HEK293 (cell line): ENCODE data around the gene C6orf47.

Source experiments
- BCL6B ChIP-seq: fragments of 450-650 bp; formaldehyde crosslinking; IDR thresholded peaks from 2 replicates; pipeline ENCODE4 v1.5.1; 2017; ENCODE audit warnings: missing biosample characterization, missing genetic modification characterization
- ELK4 ChIP-seq: IDR thresholded peaks from 2 replicates; pipeline ENCODE4 v1.6.1; 2011; ENCODE audit warnings: mild to moderate bottlenecking, low read depth, low read length, borderline replicate concordance
- GFI1B ChIP-seq: fragments of 450-650 bp; formaldehyde crosslinking; IDR thresholded peaks from 2 replicates; pipeline ENCODE4 v1.5.1; 2016; ENCODE audit warnings: missing biosample characterization, missing genetic modification characterization
- GLIS1 ChIP-seq: fragments of 450-650 bp; formaldehyde crosslinking; IDR thresholded peaks from 2 replicates; pipeline ENCODE4 v1.5.1; 2016; ENCODE audit warnings: missing biosample characterization, missing genetic modification characterization
- KLF1 ChIP-seq: fragments of 450-650 bp; formaldehyde crosslinking; IDR thresholded peaks from 2 replicates; pipeline ENCODE4 v1.5.1; 2016; ENCODE audit warnings: missing biosample characterization, missing genetic modification characterization
- OVOL3 ChIP-seq: fragments of 450-650 bp; formaldehyde crosslinking; IDR thresholded peaks from 2 replicates; pipeline ENCODE4 v1.5.1; 2016; ENCODE audit warnings: missing biosample characterization, missing genetic modification characterization
- PATZ1 ChIP-seq: fragments of 450-650 bp; formaldehyde crosslinking; IDR thresholded peaks from 2 replicates; pipeline ENCODE4 v1.5.1; 2016; ENCODE audit warnings: missing biosample characterization, missing genetic modification characterization
- SCRT2 ChIP-seq: fragments of 450-650 bp; formaldehyde crosslinking; IDR thresholded peaks from 2 replicates; pipeline ENCODE4 v1.5.1; 2016; ENCODE audit warnings: missing biosample characterization, missing genetic modification characterization
- TRIM28 ChIP-seq: IDR thresholded peaks from 2 replicates; pipeline ENCODE4 v1.6.1; 2011; ENCODE audit warnings: low read length, control low read depth, borderline replicate concordance
- YY1 ChIP-seq: fragments of 450-650 bp; formaldehyde crosslinking; IDR thresholded peaks from 2 replicates; pipeline ENCODE4 v1.5.1; 2018; ENCODE audit warnings: missing biosample characterization, missing genetic modification characterization
- ZBTB44 ChIP-seq: fragments of 450-650 bp; IDR thresholded peaks from 2 replicates; pipeline ENCODE4 v1.5.1; 2018; ENCODE audit warnings: missing biosample characterization, mild to moderate bottlenecking, missing genetic modification characterization
- ZBTB8A ChIP-seq: fragments of 450-650 bp; formaldehyde crosslinking; IDR thresholded peaks from 2 replicates; pipeline ENCODE4 v1.5.1; 2016; ENCODE audit warnings: missing biosample characterization, missing genetic modification characterization
- ZNF114 ChIP-seq: fragments of 450-650 bp; formaldehyde crosslinking; IDR thresholded peaks from 2 replicates; pipeline ENCODE4 v1.5.0; 2017; ENCODE audit warnings: missing biosample characterization, missing genetic modification characterization
- ZNF140 ChIP-seq: fragments of 450-650 bp; formaldehyde crosslinking; IDR thresholded peaks from 2 replicates; pipeline ENCODE4 v1.5.1; 2016; ENCODE audit warnings: missing biosample characterization, missing genetic modification characterization
- ZNF280D ChIP-seq: fragments of 450-650 bp; formaldehyde crosslinking; IDR thresholded peaks from 2 replicates; pipeline ENCODE4 v1.5.1; 2016; ENCODE audit warnings: missing biosample characterization, missing genetic modification characterization
- ZNF324 ChIP-seq: fragments of 450-650 bp; formaldehyde crosslinking; IDR thresholded peaks from 2 replicates; pipeline ENCODE4 v1.5.1; 2016; ENCODE audit warnings: missing biosample characterization, missing genetic modification characterization
- ZNF335 ChIP-seq: fragments of 450-650 bp; formaldehyde crosslinking; conservative IDR thresholded peaks from 2 replicates; pipeline ENCODE4 v1.5.1; 2016; ENCODE audit warnings: missing biosample characterization, missing genetic modification characterization
- ZNF362 ChIP-seq: fragments of 450-650 bp; formaldehyde crosslinking; IDR thresholded peaks from 2 replicates; pipeline ENCODE4 v1.5.1; 2016; ENCODE audit warnings: missing biosample characterization, missing genetic modification characterization
- ZNF366 ChIP-seq: fragments of 450-650 bp; formaldehyde crosslinking; conservative IDR thresholded peaks from 2 replicates; pipeline ENCODE4 v1.5.1; 2016; ENCODE audit warnings: missing biosample characterization, missing genetic modification characterization
- ZNF433 ChIP-seq: fragments of 450-650 bp; formaldehyde crosslinking; IDR thresholded peaks from 2 replicates; pipeline ENCODE4 v1.5.1; 2016; ENCODE audit warnings: missing biosample characterization, missing genetic modification characterization, low read depth
- ZNF501 ChIP-seq: fragments of 450-650 bp; formaldehyde crosslinking; IDR thresholded peaks from 2 replicates; pipeline ENCODE4 v1.5.1; 2016; ENCODE audit warnings: missing biosample characterization, missing genetic modification characterization
- ZNF580 ChIP-seq: fragments of 450-650 bp; formaldehyde crosslinking; IDR thresholded peaks from 2 replicates; pipeline ENCODE4 v1.5.1; 2016; ENCODE audit warnings: missing biosample characterization, missing genetic modification characterization
- ZNF610 ChIP-seq: fragments of 450-650 bp; formaldehyde crosslinking; IDR thresholded peaks from 2 replicates; pipeline ENCODE4 v1.5.1; 2016; ENCODE audit warnings: missing biosample characterization, missing genetic modification characterization, borderline replicate concordance
- ZNF747 ChIP-seq: fragments of 450-650 bp; formaldehyde crosslinking; IDR thresholded peaks from 2 replicates; pipeline ENCODE4 v1.5.1; 2016; ENCODE audit warnings: missing biosample characterization, missing genetic modification characterization
- ZNF785 ChIP-seq: fragments of 450-650 bp; formaldehyde crosslinking; IDR thresholded peaks from 2 replicates; pipeline ENCODE4 v1.5.1; 2016; ENCODE audit warnings: missing biosample characterization, missing genetic modification characterization

The C6orf47 gene

GRCh38 chr6:31665501-31666336 lies 5.1 kb upstream of the C6orf47 start, which contains the start of gene CSNK2B (continued):
- TF ChIP-seq KLF1 (tag by site-specific recombination) (peak; percentile 41; the same call in 1 of the 2 replicates), ZNF366 (tag by site-specific recombination) (peak; percentile 40; the same call in 1 of the 2 replicates), ZNF140 (tag by site-specific recombination) (no peak), ZNF501 (0 out of 2 replicates have a peak, but pooled peaks have one; percentile 36), ELK4 (peak; percentile 74; the same call in 1 of the 2 replicates), GLIS1 (tag by site-specific recombination) (peak; percentile 28; the same call in 1 of the 2 replicates), ZNF335 (tag by site-specific recombination) (peak; percentile 99), PATZ1 (tag by site-specific recombination) (peak; percentile 99), ZNF747 (tag by site-specific recombination) (no peak), OVOL3 (tag by site-specific recombination) (peak; percentile 33; the same call in 1 of the 2 replicates), ZNF324 (tag by site-specific recombination) (no peak; the same call in 1 of the 2 replicates), ZNF433 (tag by site-specific recombination) (no peak), TRIM28 (no peak), ZBTB8A (tag by site-specific recombination) (peak; percentile 91), ZNF580 (tag by site-specific recombination) (peak; percentile 32; the same call in 1 of the 2 replicates), ZNF785 (tag by site-specific recombination) (no peak), ZNF280D (no peak), ZNF362 (tag by site-specific recombination) (no peak), SCRT2 (tag by site-specific recombination) (peak; percentile 6), BCL6B (no peak), ZNF610 (tag by site-specific recombination) (peak; percentile 69; the same call in 1 of the 2 replicates), ZNF114 (tag by site-specific recombination) (no peak), GFI1B (tag by site-specific recombination) (no peak), ZBTB44 (tag by site-specific recombination) (no peak), YY1 (tag by site-specific recombination) (peak; percentile 22; the same call in 1 of the 2 replicates)
